Testis (tissue), 2 donors: ENCODE results near the gene SHISA7.

Source experiments
- CTCF ChIP-seq, 3 experiments: fragments of 450-650 bp in 2 of 3; fragments of 200-600 bp in 1 of 3; sonication (generic) in 1 of 3; IDR thresholded peaks; one replicate each; pipeline ENCODE4 v1.5.1; 2016 to 2019; ENCODE audit warnings: antibody characterized with exemption in 3 of 3, mild to moderate bottlenecking in 2 of 3, moderate library complexity in 1 of 3
- POLR2A ChIP-seq: fragments of 450-650 bp; IDR thresholded peaks from one replicate; pipeline ENCODE4 v1.6.1; 2017; ENCODE audit warnings: antibody characterized with exemption, mild to moderate bottlenecking, moderate library complexity

GRCh38 chr19:55423225-55424005 lies 19.7 kb downstream of the SHISA7 start:
- TF ChIP-seq CTCF (IDR thresholded peaks at IDR 0.05) (no peak), POLR2A (no peak)
